Nephron progenitor cell (in vitro differentiated cells): ENCODE results near the gene ARHGAP26.

ENCODE experiments used
- DNase-seq: peaks from one replicate; pipeline ENCODE4 v3.0.0; 2021
- H3K27ac Mint-ChIP-seq: 2 replicates; pipeline ENCODE4 v1.8.0; 2021; ENCODE audit warnings: mild to moderate bottlenecking, moderate library complexity, mixed read lengths
- H3K27me3 Mint-ChIP-seq: 2 replicates; pipeline ENCODE4 v1.8.0; 2021; ENCODE audit warnings: mild to moderate bottlenecking, low read depth, mixed read lengths; ENCODE audit not compliant: poor library complexity
- H3K36me3 Mint-ChIP-seq: 2 replicates; pipeline ENCODE4 v1.8.0; 2021; ENCODE audit warnings: low read depth, mixed read lengths
- H3K4me1 Mint-ChIP-seq: 2 replicates; pipeline ENCODE4 v1.8.0; 2021; ENCODE audit warnings: mixed read lengths
- H3K4me3 Mint-ChIP-seq: 2 replicates; pipeline ENCODE4 v1.8.0; 2021; ENCODE audit warnings: mild to moderate bottlenecking, moderate library complexity, mixed read lengths
- H3K9me3 Mint-ChIP-seq: 2 replicates; pipeline ENCODE4 v1.8.0; 2021; ENCODE audit warnings: mild to moderate bottlenecking, moderate library complexity, mixed read lengths
- CTCF ChIP-seq: fragments of 200-600 bp; sonication (generic); IDR thresholded peaks from 2 replicates; pipeline ENCODE4 v1.5.0; 2021; ENCODE audit warnings: antibody characterized with exemption

Gene ARHGAP26

GRCh38 chr5:142748132-142748531 lies 22.0 kb upstream of the ARHGAP26 start:
- DNase-seq, result no peak
- no peak for TF ChIP-seq CTCF
- no peaks in the 10 kb centered on the region for H3K9me3 Mint-ChIP-seq
- H3K27me3 Mint-ChIP-seq, result peaks cover 5% of the 10 kb centered on the region
- no peak overlapping the region for H3K27ac Mint-ChIP-seq
- H3K36me3 Mint-ChIP-seq, result no peaks in the 10 kb centered on the region
- H3K4me1 Mint-ChIP-seq, result peaks cover 10% of the 10 kb centered on the region
- no peak overlapping the region for H3K4me3 Mint-ChIP-seq

- peaks cover 5% of the 10 kb centered on the region for H3K27me3 Mint-ChIP-seq
Observed at GRCh38 chr5:142748568-142749249, 21.5 kb upstream of the ARHGAP26 start.

GRCh38 chr5:142749321-142749720 lies 20.9 kb upstream of the ARHGAP26 start:
- no peak overlapping the region for H3K4me3 Mint-ChIP-seq
- H3K27ac Mint-ChIP-seq, result no peak overlapping the region
- DNase-seq, result no peak
- H3K36me3 Mint-ChIP-seq, result no peaks in the 10 kb centered on the region
- peaks cover 5% of the 10 kb centered on the region for H3K27me3 Mint-ChIP-seq
- TF ChIP-seq CTCF, result no peak
- no peaks in the 10 kb centered on the region for H3K4me1 Mint-ChIP-seq
- no peaks in the 10 kb centered on the region for H3K9me3 Mint-ChIP-seq

More at GRCh38 chr5:142748568-142749249, 21.5 kb upstream of the ARHGAP26 start:
- TF ChIP-seq CTCF, result peak; percentile 45
- peak; percentile 32 for DNase-seq
- Mint-ChIP-seq H3K4me1 (peaks cover 4% of the 10 kb centered on the region), H3K9me3 (no peaks in the 10 kb centered on the region), H3K4me3 (no peak overlapping the region), H3K36me3 (no peaks in the 10 kb centered on the region), H3K27ac (no peak overlapping the region)

- TF ChIP-seq CTCF, result no peak
- Mint-ChIP-seq H3K4me3 (no peak overlapping the region), H3K27ac (no peak overlapping the region), H3K36me3 (no peaks in the 10 kb centered on the region), H3K27me3 (no peaks in the 10 kb centered on the region), H3K9me3 (no peaks in the 10 kb centered on the region), H3K4me1 (no peaks in the 10 kb centered on the region)
- DNase-seq, result no peak
Observed at GRCh38 chr5:142753116-142753631, 17.0 kb upstream of the ARHGAP26 start.

- H3K9me3 Mint-ChIP-seq, result no peaks in the 10 kb centered on the region
- H3K27me3 Mint-ChIP-seq, result peaks cover 4% of the 10 kb centered on the region
- DNase-seq, result no peak
- H3K36me3 Mint-ChIP-seq, result no peaks in the 10 kb centered on the region
- H3K4me1 Mint-ChIP-seq, result no peaks in the 10 kb centered on the region
- no peak overlapping the region for H3K4me3 Mint-ChIP-seq
- no peak overlapping the region for H3K27ac Mint-ChIP-seq
- no peak for TF ChIP-seq CTCF
Observed at GRCh38 chr5:142754031-142754430, 16.1 kb upstream of the ARHGAP26 start.

GRCh38 chr5:142756576-142756975 lies 13.6 kb upstream of the ARHGAP26 start:
- Mint-ChIP-seq H3K36me3 (no peaks in the 10 kb centered on the region), H3K27ac (no peak overlapping the region), H3K9me3 (no peaks in the 10 kb centered on the region), H3K4me3 (no peak overlapping the region), H3K27me3 (peaks cover 5% of the 10 kb centered on the region), H3K4me1 (no peaks in the 10 kb centered on the region)
- no peak for TF ChIP-seq CTCF
- no peak for DNase-seq
